Esophagus squamous epithelium (tissue), 5 donors: Measurements from ENCODE around the gene ANKRD44. TPM values are rescaled to one million over a fixed set of nuclear protein-coding genes. Genes with fewer than 3 reads are reported as not detected.

Experiments
- DNase-seq: peaks from one replicate; lab custom pipeline; 2025; lab: John Stamatoyannopoulos, UW
- H3K27ac ChIP-seq, 4 donors: fragments of 200-600 bp; sonication (generic); one replicate each; pipeline ENCODE4 v1.5.1; 2016 to 2019; ENCODE audit warnings: mild to moderate bottlenecking in 1 of 4
- H3K27me3 ChIP-seq, 4 donors: fragments of 200-600 bp; sonication (generic); 1 replicate in 3 of 4; 2 replicates in 1 of 4; pipeline versions ENCODE4 v1.5.1 to v1.6.0; 2017 to 2021; ENCODE audit warnings: antibody characterized with exemption in 1 of 4
- H3K36me3 ChIP-seq, 3 donors: fragments of 200-600 bp; sonication (generic); one replicate each; pipeline ENCODE4 v1.5.1; 2016 to 2019
- H3K4me1 ChIP-seq, 3 donors: fragments of 200-600 bp; sonication (generic); one replicate each; pipeline ENCODE4 v1.5.1; 2017 to 2019
- H3K4me3 ChIP-seq, 4 donors: fragments of 200-600 bp; sonication (generic); 1 replicate in 3 of 4; 2 replicates in 1 of 4; pipeline ENCODE4 v1.5.1; 2016 to 2019; ENCODE audit warnings: mild to moderate bottlenecking in 2 of 4, moderate library complexity in 1 of 4
- H3K9me3 ChIP-seq, 3 donors: fragments of 200-600 bp; sonication (generic); one replicate each; pipeline ENCODE4 v1.5.1; 2016 to 2019
- POLR2A ChIP-seq, 4 donors: fragments of 450-650 bp; IDR thresholded peaks; one replicate each; pipeline ENCODE4 v1.6.1; 2017; ENCODE audit warnings: antibody characterized with exemption in 4 of 4, mild to moderate bottlenecking in 4 of 4, moderate library complexity in 3 of 4
- WGBS, 2 donors: methylation state at CpG; one replicate each; pipeline ENCODE4 v1.1.5; 2018; 5-methylcytosine and 5-hydroxymethylcytosine counted together
- intact Hi-C: fragments of 100-400 bp; cut with DNase I; formaldehyde crosslinking; loops from one replicate; pipeline ENCODE4 v1.15.0; 2022
- total RNA-seq, 4 donors: library from RNA; depleted of rRNA; stranded (reverse); fragments of >200 nt; gene quantifications; one replicate each; pipeline ENCODE4 v1.1.0, GENCODE V29; 2016
- TF ChIP-seq, protein P1 (sequence below), 6 experiments: fragments of 450-650 bp in 4 of 6; fragments of 200-600 bp in 2 of 6; sonication (generic) in 2 of 6; IDR thresholded peaks; one replicate each; pipeline ENCODE4 v1.5.1; 2016 to 2019; ENCODE audit warnings: antibody characterized with exemption in 6 of 6, mild to moderate bottlenecking in 4 of 6, moderate library complexity in 4 of 6
- donor health status: DM: yes; HTN: yes; CAD: no.

The ANKRD44 gene
- total RNA-seq, 4 donors from 2014 or later, result 4.5 to 54.0 (median 11.4) TPM

DNA sequence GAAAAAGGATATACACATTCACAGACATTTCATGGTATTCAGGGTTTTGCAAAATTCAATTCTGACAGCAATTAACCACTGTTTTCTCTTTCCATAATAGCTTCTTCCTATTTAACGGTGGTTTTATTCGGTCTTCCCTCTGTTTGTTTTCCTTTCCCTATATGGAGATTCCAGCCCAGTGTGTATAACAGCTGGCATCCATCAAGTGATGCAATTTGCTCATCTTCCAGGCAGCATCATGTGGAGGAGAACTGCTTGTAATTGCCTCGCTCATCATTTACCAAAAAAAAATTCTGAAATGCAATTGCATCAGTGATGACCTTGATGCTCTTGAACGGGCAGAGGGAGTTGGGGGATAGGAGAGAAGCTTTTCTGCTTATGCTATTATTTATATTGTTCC lies 218.1 kb downstream of the ANKRD44 start:
- 62 to 74% methylated on average over 4 of the region's 4 CpGs for WGBS, 2 donors

DNA sequence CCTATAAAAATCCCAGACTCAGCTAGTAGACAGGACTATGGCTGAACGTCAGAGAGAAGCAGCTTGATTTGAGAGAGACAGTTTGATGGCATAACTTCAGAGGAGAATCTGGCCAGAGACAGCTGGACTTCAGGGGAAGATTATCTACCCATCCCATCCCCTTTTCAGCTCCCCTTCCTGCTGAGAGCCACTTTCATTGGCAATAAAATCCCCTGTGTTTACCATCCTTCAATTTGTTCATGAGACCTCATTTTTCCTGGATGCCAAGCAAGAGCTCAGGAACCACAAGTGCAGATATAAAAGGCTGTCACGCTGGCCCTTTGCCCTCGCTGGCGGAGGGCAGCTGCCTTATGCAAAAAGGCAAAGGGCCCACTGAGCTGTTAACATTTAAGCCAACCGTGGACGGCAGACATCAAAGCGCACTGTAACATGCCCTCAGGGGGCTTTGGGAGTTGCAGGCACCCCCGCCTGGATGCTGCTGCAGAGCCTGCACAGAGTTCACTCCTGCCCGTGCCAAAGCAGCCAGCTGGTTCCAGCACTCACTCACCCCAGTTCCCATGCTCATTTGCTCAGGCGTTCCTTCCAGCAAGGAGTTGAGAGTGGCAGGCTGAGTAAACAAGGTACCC lies 219.7 kb downstream of the ANKRD44 start:
- no peak for DNase-seq

More for the DNA sequence above, 218.1 kb downstream of the ANKRD44 start:
- intact Hi-C loops, result no loop called here
- Histone ChIP-seq H3K36me3 (no peaks in the 10 kb centered on the region), H3K27ac (no peak overlapping the region), H3K27me3 (no peaks in the 10 kb centered on the region), H3K4me3 (no peak overlapping the region), H3K4me1 (peaks cover 0 to 5% (median 0%) of the 10 kb centered on the region in 3 donors), H3K9me3 (no peaks in the 10 kb centered on the region)
- DNase-seq, result no peak
- TF ChIP-seq POLR2A (IDR thresholded peaks at IDR 0.05), result no peak
- TF ChIP-seq, protein P1, sequence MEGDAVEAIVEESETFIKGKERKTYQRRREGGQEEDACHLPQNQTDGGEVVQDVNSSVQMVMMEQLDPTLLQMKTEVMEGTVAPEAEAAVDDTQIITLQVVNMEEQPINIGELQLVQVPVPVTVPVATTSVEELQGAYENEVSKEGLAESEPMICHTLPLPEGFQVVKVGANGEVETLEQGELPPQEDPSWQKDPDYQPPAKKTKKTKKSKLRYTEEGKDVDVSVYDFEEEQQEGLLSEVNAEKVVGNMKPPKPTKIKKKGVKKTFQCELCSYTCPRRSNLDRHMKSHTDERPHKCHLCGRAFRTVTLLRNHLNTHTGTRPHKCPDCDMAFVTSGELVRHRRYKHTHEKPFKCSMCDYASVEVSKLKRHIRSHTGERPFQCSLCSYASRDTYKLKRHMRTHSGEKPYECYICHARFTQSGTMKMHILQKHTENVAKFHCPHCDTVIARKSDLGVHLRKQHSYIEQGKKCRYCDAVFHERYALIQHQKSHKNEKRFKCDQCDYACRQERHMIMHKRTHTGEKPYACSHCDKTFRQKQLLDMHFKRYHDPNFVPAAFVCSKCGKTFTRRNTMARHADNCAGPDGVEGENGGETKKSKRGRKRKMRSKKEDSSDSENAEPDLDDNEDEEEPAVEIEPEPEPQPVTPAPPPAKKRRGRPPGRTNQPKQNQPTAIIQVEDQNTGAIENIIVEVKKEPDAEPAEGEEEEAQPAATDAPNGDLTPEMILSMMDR (IDR thresholded peaks at IDR 0.05), result no peak

DNA sequence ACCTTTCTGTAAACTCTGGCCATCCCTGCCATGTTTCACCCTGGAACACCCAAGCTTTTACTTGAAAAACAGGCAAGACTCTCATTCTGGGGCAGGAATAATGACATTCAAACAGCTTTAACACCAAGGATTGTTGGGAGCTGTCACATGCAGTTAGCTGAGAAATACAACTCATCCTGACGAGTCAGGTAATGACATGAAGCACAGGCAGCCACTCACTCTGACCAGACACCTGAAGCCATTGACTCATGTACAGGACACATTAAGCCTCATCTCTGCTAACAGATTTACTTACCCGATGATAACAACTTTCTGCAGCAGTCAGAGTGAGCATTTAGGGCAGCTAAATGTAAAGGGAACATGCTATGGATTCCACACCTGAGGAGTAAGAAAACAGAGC lies 220.9 kb downstream of the ANKRD44 start:
- intact Hi-C loops, result no loop called here
- H3K9me3 ChIP-seq, result no peaks in the 10 kb centered on the region
- no peaks in the 10 kb centered on the region for H3K36me3 ChIP-seq
- no peak overlapping the region for H3K27ac ChIP-seq
- H3K4me1 ChIP-seq, result peaks cover 0 to 5% (median 0%) of the 10 kb centered on the region in 3 donors
- H3K4me3 ChIP-seq, result no peak overlapping the region
- WGBS, 2 donors, result 77% methylated on average over 2 of the region's 2 CpGs; no CpG with 5 or more reads in 1 of the 2 donors
- H3K27me3 ChIP-seq, result no peaks in the 10 kb centered on the region
- TF ChIP-seq, protein P1 (IDR thresholded peaks at IDR 0.05), result no peak
- no peak for TF ChIP-seq POLR2A (IDR thresholded peaks at IDR 0.05)
- DNase-seq, result no peak

More for the DNA sequence above, 219.7 kb downstream of the ANKRD44 start:
- H3K27ac ChIP-seq, result no peak overlapping the region
- intact Hi-C loops, result no loop called here
- H3K36me3 ChIP-seq, result no peaks in the 10 kb centered on the region
- no peaks in the 10 kb centered on the region for H3K9me3 ChIP-seq
- no peaks in the 10 kb centered on the region for H3K27me3 ChIP-seq
- WGBS, 2 donors, result 55 to 68% methylated on average over 2 to 8 of the region's 10 CpGs
- no peak overlapping the region for H3K4me3 ChIP-seq
- TF ChIP-seq, protein P1 (IDR thresholded peaks at IDR 0.05), result no peak
- TF ChIP-seq POLR2A (IDR thresholded peaks at IDR 0.05), result no peak
- peaks cover 0 to 5% (median 0%) of the 10 kb centered on the region in 3 donors for H3K4me1 ChIP-seq

DNA sequence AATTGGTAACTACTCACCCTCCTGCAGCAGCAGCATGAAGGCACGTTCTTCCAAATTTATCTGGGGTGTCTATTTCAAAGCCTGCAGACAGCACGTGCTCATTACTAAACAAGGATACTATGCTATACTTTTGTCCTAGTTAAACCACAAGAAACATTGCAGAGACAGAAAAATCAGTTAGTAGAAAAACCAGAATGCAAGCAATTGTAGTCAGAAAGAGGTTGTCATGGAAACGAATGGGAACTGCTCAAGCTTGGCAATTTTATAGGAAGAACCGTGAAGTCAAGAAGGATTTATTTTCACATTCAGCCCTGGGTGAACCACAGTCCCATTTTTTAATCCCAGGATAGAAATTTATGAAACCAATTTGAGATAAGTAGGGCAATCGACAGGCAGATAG lies 221.9 kb downstream of the ANKRD44 start:
- H3K27me3 ChIP-seq, result no peaks in the 10 kb centered on the region
- no peak overlapping the region for H3K4me3 ChIP-seq
- WGBS, 2 donors, result 36 to 60% methylated on average over 5 of the region's 5 CpGs
- TF ChIP-seq, protein P1 (IDR thresholded peaks at IDR 0.05), result no peak
- TF ChIP-seq POLR2A (IDR thresholded peaks at IDR 0.05), result no peak
- DNase-seq, result no peak
- intact Hi-C loops, result no loop called here
- no peak overlapping the region for H3K27ac ChIP-seq
- no peaks in the 10 kb centered on the region for H3K36me3 ChIP-seq
- H3K9me3 ChIP-seq, result no peaks in the 10 kb centered on the region
- peaks cover 0 to 5% (median 0%) of the 10 kb centered on the region in 3 donors for H3K4me1 ChIP-seq

DNA sequence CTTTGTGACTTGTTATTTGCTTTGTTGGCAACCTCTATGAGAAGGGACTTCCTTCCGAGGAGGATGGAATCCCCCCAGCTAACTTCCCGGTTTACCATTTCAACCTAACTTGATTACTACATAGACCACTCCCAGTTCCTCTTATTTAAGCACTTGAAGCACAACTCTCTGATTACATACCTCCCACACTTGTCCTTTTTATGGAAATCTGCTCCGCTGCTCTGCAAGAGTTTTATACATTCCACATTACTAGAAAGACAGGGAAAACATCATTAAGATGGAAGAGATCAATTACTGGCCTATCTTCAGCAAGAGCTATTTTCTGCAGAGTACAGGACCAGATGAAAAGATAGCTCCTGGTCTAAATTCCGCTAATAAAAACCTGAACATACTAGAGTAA lies 224.1 kb downstream of the ANKRD44 start:
- WGBS, 2 donors, result 63 to 72% methylated on average over 4 of the region's 4 CpGs
- H3K4me1 ChIP-seq, result peaks cover 0 to 5% (median 0%) of the 10 kb centered on the region in 3 donors
- no peak overlapping the region for H3K4me3 ChIP-seq
- no peak overlapping the region for H3K27ac ChIP-seq
- DNase-seq, result no peak
- H3K27me3 ChIP-seq, result no peaks in the 10 kb centered on the region
- peaks cover 0 to 5% (median 0%) of the 10 kb centered on the region in 3 donors for H3K36me3 ChIP-seq
- no peaks in the 10 kb centered on the region for H3K9me3 ChIP-seq
- TF ChIP-seq POLR2A (IDR thresholded peaks at IDR 0.05), result no peak
- TF ChIP-seq, protein P1 (IDR thresholded peaks at IDR 0.05), result no peak
- intact Hi-C loops, result no loop called here
